Karpas-422 (cell line): ENCODE results near the gene PTAR1. TPM values are rescaled to one million over a fixed set of nuclear protein-coding genes. Genes with fewer than 3 reads are reported as not detected.
A peak's percentile ranks its signal among the peaks of the same experiment; 100 is the strongest.

Source experiments
- DNase-seq: peaks from one replicate; pipeline ENCODE4 v3.0.0-alpha.2; 2015
- H2AFZ ChIP-seq: fragments of 200-600 bp; sonication (generic); 2 replicates; pipeline ENCODE4 v1.6.1; 2014; ENCODE audit warnings: antibody characterized with exemption, low read length, mixed read lengths
- H3K27ac ChIP-seq: fragments of 200-600 bp; sonication (generic); 2 replicates; pipeline ENCODE4 v1.5.1; 2014; ENCODE audit warnings: mild to moderate bottlenecking, low read length, moderate library complexity
- H3K27me3 ChIP-seq: fragments of 200-600 bp; sonication (generic); 2 replicates; pipeline ENCODE4 v1.6.1; 2014; ENCODE audit warnings: low read length, mixed read lengths
- H3K36me3 ChIP-seq: fragments of 200-600 bp; sonication (generic); 2 replicates; pipeline ENCODE4 v1.6.1; 2014; ENCODE audit warnings: low read length, mixed read lengths; ENCODE audit not compliant: insufficient read depth
- H3K4me1 ChIP-seq: fragments of 200-600 bp; sonication (generic); 2 replicates; pipeline ENCODE4 v1.6.1; 2014; ENCODE audit warnings: mild to moderate bottlenecking, low read length, mixed read lengths
- H3K4me2 ChIP-seq: fragments of 200-600 bp; sonication (generic); 2 replicates; pipeline ENCODE4 v1.6.1; 2014; ENCODE audit warnings: low read length, low read depth, mild to moderate bottlenecking; ENCODE audit not compliant: poor library complexity, severe bottlenecking
- H3K4me3 ChIP-seq: fragments of 200-600 bp; sonication (generic); 2 replicates; pipeline ENCODE4 v1.5.1; 2014; ENCODE audit warnings: mild to moderate bottlenecking, antibody characterized with exemption, low read length, mixed read lengths
- H3K79me2 ChIP-seq: fragments of 200-600 bp; sonication (generic); 2 replicates; pipeline ENCODE4 v1.6.1; 2014; ENCODE audit warnings: mild to moderate bottlenecking, low read length, mixed read lengths
- H3K9ac ChIP-seq: fragments of 200-600 bp; sonication (generic); 2 replicates; pipeline ENCODE4 v1.6.0; 2014; ENCODE audit warnings: low read length
- H3K9me2 ChIP-seq: fragments of 200-600 bp; sonication (generic), shearing (Covaris generic); replicated peaks from 2 replicates; pipeline ENCODE4 v1.6.0; 2014; ENCODE audit warnings: mild to moderate bottlenecking, low read length, moderate library complexity; ENCODE audit not compliant: insufficient read depth
- H3K9me3 ChIP-seq: fragments of 300-700, 200-600 bp; sonication (generic); 2 replicates; pipeline ENCODE4 v1.6.1; 2014; ENCODE audit warnings: low read length, mixed read lengths
- H4K20me1 ChIP-seq: fragments of 200-600 bp; sonication (generic); 2 replicates; pipeline ENCODE4 v1.6.1; 2014; ENCODE audit warnings: mild to moderate bottlenecking, antibody characterized with exemption, low read length, low read depth; ENCODE audit not compliant: insufficient read depth
- total RNA-seq: library from RNA; depleted of rRNA; stranded (reverse); fragments of >200 nt; shearing (Covaris generic); gene quantifications from 2 replicates; pipeline ENCODE4 v1.2.3, GENCODE V29; 2014; ENCODE audit warnings: low replicate concordance

PTAR1 gene
- total RNA-seq, 1 experiment from 2014 or later: 73.1 TPM

- H3K4me3 ChIP-seq: no peak overlapping the region
- H3K9ac ChIP-seq: no peak overlapping the region
- no peaks in the 10 kb centered on the region for H3K9me3 ChIP-seq
- no peak overlapping the region for H3K4me2 ChIP-seq
- H3K36me3 ChIP-seq: 0 out of 2 replicates have a peak, but pooled peaks cover under 1% of the 10 kb centered on the region
- DNase-seq: no peak
- H2AFZ ChIP-seq: no peak overlapping the region
- H3K27ac ChIP-seq: no peak overlapping the region
- no peaks in the 10 kb centered on the region for H3K9me2 ChIP-seq
- no peaks in the 10 kb centered on the region for H3K27me3 ChIP-seq
- H3K4me1 ChIP-seq: peaks cover 16% of the 10 kb centered on the region
- H3K79me2 ChIP-seq: peaks cover 17% of the 10 kb centered on the region
- H4K20me1 ChIP-seq: no peaks in the 10 kb centered on the region
Measured at GRCh38 chr9:69762527-69762926, 2.7 kb upstream of the PTAR1 start.

- Histone ChIP-seq H3K27ac (peak overlapping the region; percentile 62), H3K9me3 (no peaks in the 10 kb centered on the region), H3K9ac (peak overlapping the region; percentile 92), H3K9me2 (no peaks in the 10 kb centered on the region), H2AFZ (peak overlapping the region; percentile 95; the same call in 1 of the 2 replicates), H3K4me2 (peak overlapping the region; percentile 91), H3K27me3 (no peaks in the 10 kb centered on the region), H4K20me1 (no peaks in the 10 kb centered on the region), H3K79me2 (peaks cover 40% of the 10 kb centered on the region), H3K4me1 (peaks cover 20% of the 10 kb centered on the region), H3K36me3 (0 out of 2 replicates have a peak, but pooled peaks cover 4% of the 10 kb centered on the region), H3K4me3 (peak overlapping the region; percentile 90)
- DNase-seq: no peak
Measured at GRCh38 chr9:69760278-69760610, 433 bp upstream of the PTAR1 start.

- peak; percentile 58 for DNase-seq
- H2AFZ ChIP-seq: no peak overlapping the region
- H3K4me2 ChIP-seq: peak overlapping the region; percentile 89
- H3K36me3 ChIP-seq: peaks cover 8% of the 10 kb centered on the region; the same call in 1 of the 2 replicates
- H3K79me2 ChIP-seq: peaks cover 51% of the 10 kb centered on the region
- peaks cover 20% of the 10 kb centered on the region for H3K4me1 ChIP-seq
- H3K27ac ChIP-seq: peak overlapping the region; percentile 84
- peak overlapping the region; percentile 90 for H3K4me3 ChIP-seq
- H3K27me3 ChIP-seq: no peaks in the 10 kb centered on the region
- peak overlapping the region; percentile 92 for H3K9ac ChIP-seq
- H4K20me1 ChIP-seq: no peaks in the 10 kb centered on the region
- H3K9me3 ChIP-seq: no peaks in the 10 kb centered on the region
- no peaks in the 10 kb centered on the region for H3K9me2 ChIP-seq
Measured at GRCh38 chr9:69759021-69759420, 790 bp downstream of the PTAR1 start.

GRCh38 chr9:69757996-69758675, 1.7 kb downstream of the PTAR1 start:
- H3K27ac ChIP-seq: no peak overlapping the region
- H3K27me3 ChIP-seq: no peaks in the 10 kb centered on the region
- DNase-seq: peak; percentile 55
- H3K4me1 ChIP-seq: peaks cover 20% of the 10 kb centered on the region
- peak overlapping the region; percentile 90 for H3K4me3 ChIP-seq
- H3K9me2 ChIP-seq: no peaks in the 10 kb centered on the region
- no peaks in the 10 kb centered on the region for H4K20me1 ChIP-seq
- peak overlapping the region; percentile 89 for H3K4me2 ChIP-seq
- no peaks in the 10 kb centered on the region for H3K9me3 ChIP-seq
- no peak overlapping the region for H2AFZ ChIP-seq
- peak overlapping the region; percentile 71 for H3K9ac ChIP-seq
- peaks cover 8% of the 10 kb centered on the region; the same call in 1 of the 2 replicates for H3K36me3 ChIP-seq
- H3K79me2 ChIP-seq: peaks cover 60% of the 10 kb centered on the region

- Histone ChIP-seq H3K27ac (no peak overlapping the region), H4K20me1 (no peaks in the 10 kb centered on the region), H3K9me3 (no peaks in the 10 kb centered on the region), H3K4me3 (no peak overlapping the region), H3K4me2 (no peak overlapping the region), H3K4me1 (peaks cover 19% of the 10 kb centered on the region), H3K9me2 (no peaks in the 10 kb centered on the region), H3K9ac (no peak overlapping the region), H3K79me2 (peaks cover 89% of the 10 kb centered on the region), H3K27me3 (no peaks in the 10 kb centered on the region), H2AFZ (no peak overlapping the region), H3K36me3 (peaks cover 13% of the 10 kb centered on the region; the same call in 1 of the 2 replicates)
- DNase-seq: no peak
Measured at GRCh38 chr9:69755205-69755604, 4.6 kb downstream of the PTAR1 start.

GRCh38 chr9:69753830-69754229, 6.0 kb downstream of the PTAR1 start:
- Histone ChIP-seq H3K4me2 (no peak overlapping the region), H3K9me3 (no peaks in the 10 kb centered on the region), H3K27me3 (no peaks in the 10 kb centered on the region), H3K9me2 (no peaks in the 10 kb centered on the region), H4K20me1 (no peaks in the 10 kb centered on the region), H3K79me2 (peaks cover 98% of the 10 kb centered on the region), H3K36me3 (peaks cover 21% of the 10 kb centered on the region; the same call in 1 of the 2 replicates), H3K27ac (no peak overlapping the region), H3K9ac (no peak overlapping the region), H3K4me3 (no peak overlapping the region), H2AFZ (no peak overlapping the region), H3K4me1 (peaks cover 31% of the 10 kb centered on the region)
- no peak for DNase-seq

- H3K4me3 ChIP-seq: no peak overlapping the region
- no peak for DNase-seq
- peaks cover 36% of the 10 kb centered on the region for H3K36me3 ChIP-seq
- H3K4me2 ChIP-seq: no peak overlapping the region
- H3K9me2 ChIP-seq: no peaks in the 10 kb centered on the region
- peaks cover 24% of the 10 kb centered on the region for H3K4me1 ChIP-seq
- H2AFZ ChIP-seq: no peak overlapping the region
- no peaks in the 10 kb centered on the region for H4K20me1 ChIP-seq
- no peak overlapping the region for H3K9ac ChIP-seq
- H3K27ac ChIP-seq: no peak overlapping the region
- H3K27me3 ChIP-seq: no peaks in the 10 kb centered on the region
- no peaks in the 10 kb centered on the region for H3K9me3 ChIP-seq
- H3K79me2 ChIP-seq: peaks cover 98% of the 10 kb centered on the region
Measured at GRCh38 chr9:69750085-69750484, 9.7 kb downstream of the PTAR1 start.

- no peak overlapping the region for H2AFZ ChIP-seq
- peaks cover 24% of the 10 kb centered on the region for H3K4me1 ChIP-seq
- H3K4me3 ChIP-seq: no peak overlapping the region
- H3K79me2 ChIP-seq: peaks cover 99% of the 10 kb centered on the region
- H3K36me3 ChIP-seq: peaks cover 39% of the 10 kb centered on the region
- no peak for DNase-seq
- no peaks in the 10 kb centered on the region for H4K20me1 ChIP-seq
- H3K9me3 ChIP-seq: no peaks in the 10 kb centered on the region
- peak overlapping the region; percentile 20 for H3K4me2 ChIP-seq
- no peaks in the 10 kb centered on the region for H3K9me2 ChIP-seq
- H3K9ac ChIP-seq: no peak overlapping the region
- H3K27me3 ChIP-seq: no peaks in the 10 kb centered on the region
- peak overlapping the region; percentile 18; the same call in 1 of the 2 replicates for H3K27ac ChIP-seq
Measured at GRCh38 chr9:69748304-69748703, 11.5 kb downstream of the PTAR1 start.
